ENCODE results near the gene GSDMA.

DNA sequence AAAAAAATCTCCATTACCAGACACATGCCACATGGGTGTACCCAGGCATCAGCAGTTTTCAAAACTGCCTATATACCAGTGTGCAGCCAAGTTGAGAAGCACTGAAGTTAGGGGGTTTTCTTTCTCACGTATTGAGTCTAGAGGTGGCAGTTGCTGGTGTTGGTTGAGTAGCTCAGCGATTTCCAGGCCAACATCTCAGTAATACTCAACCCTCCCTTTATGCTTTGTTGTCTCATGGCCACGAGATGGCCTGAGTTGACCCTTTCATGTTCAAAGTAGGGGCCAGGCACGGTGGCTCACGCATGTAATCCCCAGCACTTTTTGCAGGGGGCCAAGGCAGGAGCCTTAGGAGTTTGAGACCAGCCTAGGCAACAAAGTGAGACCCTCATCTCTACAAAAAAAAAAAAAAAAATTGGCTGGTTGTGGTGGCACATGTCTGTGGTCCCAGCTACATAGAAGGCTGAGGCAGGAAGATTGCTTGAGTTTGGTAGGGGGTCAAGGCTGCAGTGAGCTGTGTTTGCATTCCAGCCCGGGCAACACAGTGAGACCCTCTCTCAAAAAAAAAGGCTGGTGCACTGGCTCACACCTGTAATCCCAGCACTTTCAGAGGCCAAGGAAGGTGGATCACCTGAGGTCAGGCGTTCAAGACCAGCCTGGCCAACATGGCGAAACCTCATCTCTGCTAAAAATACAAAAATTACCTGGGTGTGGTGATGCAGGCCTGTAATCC lies 24.5 kb upstream of the GSDMA start:
- no peak for TF ChIP-seq GATA3 (IDR thresholded peaks at IDR 0.05; ENCODE audit: low read depth, low read length)
- no peak for TF ChIP-seq GATA2 (IDR thresholded peaks at IDR 0.05; ENCODE audit: low read depth, low read length)
